NCI-H82 treated with DMSO at 0.1 percent for 48 hours (cell line): ENCODE results near the gene NTN1.

ENCODE experiments used
- DNase-seq: peaks from one replicate; lab custom pipeline; 2025; ENCODE audit not compliant: unreplicated experiment; lab: John Stamatoyannopoulos, UW

NTN1 gene

DNA sequence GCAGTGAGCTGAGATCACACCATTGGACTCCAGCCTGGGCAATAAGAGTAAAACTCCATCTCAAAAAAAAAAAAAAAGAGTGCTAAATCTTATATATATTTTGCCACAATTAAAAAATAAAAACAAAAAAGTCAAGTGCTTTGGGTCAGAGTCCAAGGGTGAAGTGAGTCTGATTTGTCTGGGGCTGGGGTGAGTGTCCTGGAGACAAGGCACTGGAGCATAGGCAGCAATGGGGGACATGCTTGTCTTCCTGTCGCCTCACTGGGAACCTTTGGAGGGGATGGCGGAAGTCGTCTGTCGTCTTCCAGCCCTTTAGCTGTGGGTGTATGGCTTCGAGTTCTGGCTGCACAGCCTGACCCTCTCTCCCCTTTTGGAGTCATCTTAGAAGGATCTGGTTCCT lies 167.1 kb downstream of the NTN1 start:
- DNase-seq, result no peak

DNA sequence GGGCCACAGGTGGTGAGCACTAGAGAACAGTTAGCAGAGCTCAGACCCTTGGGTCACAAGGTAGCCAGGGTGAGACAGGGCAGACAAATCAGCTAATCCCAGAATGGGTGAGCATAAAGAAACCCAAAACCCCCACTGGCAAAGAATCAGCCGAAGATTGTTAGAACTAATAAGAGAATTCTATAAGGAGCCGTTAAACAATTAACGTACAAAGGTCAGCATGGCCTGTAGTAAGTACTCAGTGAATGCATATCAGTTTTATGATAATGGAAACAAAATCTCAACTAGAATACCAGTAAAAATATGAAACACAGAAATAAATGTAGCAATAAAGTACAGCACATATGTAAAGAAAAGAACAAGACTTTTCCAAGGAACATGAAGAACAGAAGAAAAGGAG lies 168.6 kb downstream of the NTN1 start:
- no peak for DNase-seq

DNA sequence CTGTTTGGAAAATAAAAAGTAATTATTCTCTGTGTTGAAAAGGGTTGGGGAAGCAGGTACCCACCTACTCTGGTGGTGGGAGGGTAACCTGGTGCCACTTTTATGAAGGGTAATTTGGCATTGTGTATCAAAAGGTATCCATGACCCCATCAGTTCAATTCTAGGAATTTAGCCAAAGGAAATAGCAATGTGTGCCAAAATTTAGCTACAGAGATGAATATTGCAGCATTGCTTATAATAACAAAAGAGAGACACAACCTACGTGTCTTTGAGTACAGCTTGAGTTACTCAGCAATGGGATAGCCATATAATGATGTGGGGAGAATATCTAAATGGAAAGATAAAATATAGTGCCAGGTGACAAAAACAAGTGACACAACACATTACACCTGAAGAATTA lies 170.7 kb downstream of the NTN1 start:
- DNase-seq, result no peak

DNA sequence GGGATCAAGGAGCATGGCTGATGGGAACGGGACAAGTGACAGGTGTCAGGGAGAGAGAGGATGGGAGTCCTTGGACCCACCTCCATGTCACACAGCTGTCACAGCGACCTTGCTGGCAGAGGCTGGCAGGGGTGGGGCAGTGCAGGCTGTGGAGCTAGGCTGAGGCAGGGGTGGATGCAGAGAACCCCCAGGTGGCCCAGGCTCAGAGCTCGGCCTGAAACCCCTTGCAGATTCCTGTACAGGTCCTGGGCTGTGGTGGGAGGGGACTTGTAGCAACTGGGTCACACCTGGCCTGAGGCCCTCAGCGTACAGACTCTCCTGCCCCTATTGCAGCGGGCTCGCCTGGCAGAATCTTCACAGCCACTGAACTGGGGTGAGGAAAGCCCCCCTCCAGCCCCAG lies 174.1 kb downstream of the NTN1 start:
- no peak for DNase-seq

DNA sequence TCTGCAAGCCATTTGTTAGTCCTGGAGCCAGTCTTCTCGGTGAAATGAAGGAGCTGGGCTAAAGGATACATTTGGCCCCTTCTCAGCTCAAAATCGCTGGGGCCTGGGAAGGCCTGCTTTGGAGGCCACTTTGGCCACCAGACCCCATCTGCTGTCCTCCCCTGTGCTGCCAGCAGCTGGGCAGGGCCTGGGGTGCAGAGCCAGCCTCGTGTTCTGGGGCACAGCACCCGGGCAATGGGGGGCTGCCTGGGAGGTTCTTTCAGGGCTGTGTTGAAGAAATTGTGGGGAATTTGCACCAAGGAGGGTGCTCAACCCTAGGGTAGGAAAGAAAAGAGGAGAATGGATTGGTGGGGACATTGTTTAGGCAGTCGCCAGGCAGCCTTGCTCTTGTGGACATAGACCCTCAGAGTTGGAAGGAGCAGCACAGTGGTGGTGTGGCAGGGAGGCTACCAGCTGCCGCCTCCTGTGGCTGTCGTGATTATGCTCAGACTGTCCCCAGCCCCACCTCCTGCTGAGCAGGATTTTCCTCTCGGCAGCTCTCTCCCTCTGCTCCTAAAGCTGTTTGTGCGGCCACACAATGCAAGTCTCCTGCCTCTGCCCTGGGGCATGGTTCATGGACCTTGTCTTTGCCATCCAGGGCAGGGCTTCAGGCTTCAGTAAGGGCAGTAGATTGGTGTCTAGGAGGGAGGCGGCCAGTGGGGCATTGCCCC lies 174.8 kb downstream of the NTN1 start:
- DNase-seq, result peak; percentile 41

DNA sequence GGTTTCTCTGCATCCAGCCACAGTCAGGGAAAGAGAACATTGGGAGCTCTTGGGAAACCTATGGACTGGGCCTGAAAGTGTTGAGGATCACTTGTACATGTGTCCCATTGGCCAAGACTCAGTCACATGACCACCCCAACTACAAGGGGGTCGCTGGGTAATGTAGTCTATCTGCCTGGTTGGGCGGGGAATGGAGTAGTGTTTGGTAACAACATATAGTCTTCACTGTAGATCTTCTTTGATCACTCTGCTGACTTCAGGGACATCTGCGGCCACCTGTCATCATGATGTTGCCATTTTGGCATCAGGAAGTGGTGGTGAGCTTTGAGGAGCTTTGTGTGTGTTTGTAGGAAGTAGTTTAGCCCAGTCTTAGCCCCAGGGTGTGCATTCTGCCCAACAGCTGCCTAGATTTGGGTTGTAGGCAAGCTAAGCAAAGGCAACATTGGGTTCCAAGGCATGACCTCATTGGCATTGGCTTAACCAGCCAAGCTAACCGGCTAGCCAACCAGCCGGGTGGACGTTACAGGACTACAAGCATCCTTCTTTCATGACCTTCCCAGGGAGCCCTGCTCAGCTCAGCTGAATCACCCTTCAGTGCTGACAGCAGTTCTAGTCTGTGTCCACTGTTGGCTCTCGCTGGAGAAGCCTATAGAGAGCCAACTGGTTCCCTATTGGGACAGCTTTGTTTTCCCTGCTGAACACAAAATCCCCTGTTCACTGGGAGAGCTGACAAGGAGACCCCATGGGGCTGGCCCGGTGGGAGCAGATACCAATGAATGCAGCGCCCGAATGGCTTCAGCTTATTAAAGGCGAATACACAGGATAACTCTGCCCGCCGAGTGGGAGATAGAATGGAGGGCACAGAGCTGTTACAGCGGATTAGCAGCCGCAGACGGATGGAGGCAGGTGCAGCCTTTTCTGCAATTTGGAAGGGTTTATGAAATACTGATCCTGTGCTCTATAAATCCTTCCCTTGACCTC lies 178.6 kb downstream of the NTN1 start:
- peak; percentile 63 for DNase-seq

DNA sequence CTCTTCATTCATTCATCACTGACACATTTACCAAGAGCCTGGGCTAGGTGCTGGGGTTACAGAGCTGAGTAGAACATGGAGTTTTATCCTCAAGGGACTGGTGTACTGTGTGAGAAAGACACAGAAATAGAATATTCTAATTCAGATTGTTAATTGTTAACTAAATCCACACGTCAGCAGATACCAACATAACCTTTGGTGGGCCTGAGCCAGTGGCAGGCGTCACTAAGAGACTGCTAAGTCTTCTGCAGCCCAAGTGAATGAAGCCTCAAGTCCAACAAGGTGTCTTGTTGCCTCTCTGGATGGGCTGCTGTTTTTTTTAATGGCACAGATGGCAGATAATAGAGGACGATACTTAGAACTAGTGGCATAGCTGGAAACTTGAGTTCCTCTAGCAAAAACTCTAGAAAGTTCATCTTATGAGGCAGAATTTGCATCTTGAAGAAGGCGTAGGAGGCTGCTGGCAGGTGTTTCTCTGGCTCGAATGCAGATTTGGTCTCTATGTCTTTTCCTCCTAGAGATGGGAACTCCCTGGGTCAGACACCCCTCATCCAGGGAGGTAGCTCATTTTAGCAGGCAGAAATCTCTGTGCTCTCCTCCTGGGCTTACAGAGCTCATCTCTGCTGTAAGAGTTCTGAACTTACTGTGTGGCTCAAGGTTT lies 179.5 kb downstream of the NTN1 start:
- DNase-seq, result no peak

DNA sequence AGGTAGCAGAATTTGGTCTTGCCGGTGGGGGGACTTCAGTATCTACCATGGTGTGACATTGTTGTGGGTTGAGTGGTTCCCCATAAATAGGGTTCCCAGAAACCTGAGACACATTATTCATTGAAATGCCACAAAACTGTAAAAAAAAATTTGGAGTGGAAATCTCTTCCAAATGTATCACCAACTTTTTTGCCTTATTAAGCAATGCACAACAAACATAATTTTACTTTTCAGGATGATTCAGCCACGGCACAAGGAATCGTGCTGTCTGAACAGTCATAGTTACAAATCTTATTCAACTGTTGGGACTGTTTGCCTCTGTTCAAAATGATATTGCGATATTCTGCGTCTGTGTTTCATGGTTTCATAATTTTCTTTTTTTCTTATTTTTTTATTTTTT lies 181.2 kb downstream of the NTN1 start:
- DNase-seq, result no peak

DNA sequence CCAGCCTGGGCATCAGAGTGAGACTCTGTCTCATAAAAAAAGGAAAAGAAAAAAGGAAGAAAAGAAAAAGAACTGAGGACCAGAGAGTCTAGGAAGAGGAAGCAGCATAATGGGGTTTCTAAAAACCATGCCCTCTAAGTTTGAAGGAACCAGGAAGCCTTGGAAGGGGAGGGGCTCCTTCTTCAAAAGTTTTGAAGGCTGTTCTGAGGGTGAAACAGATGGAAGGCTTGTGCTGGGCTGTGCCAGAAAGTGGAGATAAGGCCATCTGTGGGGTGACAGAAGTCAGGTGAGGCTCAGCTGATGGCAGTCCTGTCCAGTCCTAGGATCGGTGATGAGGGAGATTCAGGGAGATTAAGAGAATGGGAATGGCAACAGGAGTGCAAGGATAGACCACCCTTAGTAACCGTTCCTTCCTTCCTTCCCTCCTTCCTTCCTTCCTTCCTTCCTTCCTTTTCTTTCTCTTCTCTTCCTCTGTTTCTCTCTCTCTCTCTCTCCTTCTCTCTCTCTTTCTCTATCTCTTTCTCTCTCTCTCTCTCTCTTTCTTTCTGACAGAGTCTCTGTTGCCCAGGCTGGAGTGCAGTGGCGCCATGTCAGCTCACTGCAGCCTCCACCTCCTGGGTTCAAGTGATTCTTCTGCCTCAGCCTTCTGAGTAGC lies 182.6 kb downstream of the NTN1 start:
- no peak for DNase-seq

DNA sequence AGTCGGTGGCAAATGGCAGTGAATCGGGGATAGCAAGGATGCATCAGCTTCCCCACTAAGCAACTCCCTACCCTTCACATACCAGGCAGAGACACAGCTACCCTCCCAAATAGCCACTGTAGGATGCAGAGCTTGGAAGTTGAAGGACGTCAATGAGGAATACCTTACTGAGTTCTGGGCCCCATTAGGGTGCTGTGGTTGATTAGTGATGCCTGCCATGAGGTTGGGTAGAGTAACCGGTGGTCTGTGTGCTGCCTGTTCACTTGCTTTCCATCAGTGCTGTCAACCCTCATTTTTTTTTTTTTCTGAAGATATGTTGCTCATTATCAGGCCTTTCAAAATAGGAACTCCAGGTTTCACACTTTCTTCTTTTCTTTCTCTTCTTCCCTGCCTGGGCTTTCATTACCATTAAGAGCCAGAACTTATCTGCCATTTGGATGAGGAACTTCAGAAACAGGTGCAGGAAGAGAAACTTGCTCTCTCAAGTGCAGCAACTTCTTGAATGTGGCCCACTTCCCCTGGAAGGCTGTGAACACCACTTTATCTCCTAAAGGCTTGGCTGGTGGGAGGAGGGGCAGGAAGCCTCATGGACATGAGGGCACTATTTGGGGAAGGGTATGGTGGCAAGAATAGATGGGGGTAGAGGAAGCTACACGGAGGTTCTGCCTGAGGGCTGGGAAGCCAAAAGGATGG lies 183.5 kb downstream of the NTN1 start:
- no peak for DNase-seq

DNA sequence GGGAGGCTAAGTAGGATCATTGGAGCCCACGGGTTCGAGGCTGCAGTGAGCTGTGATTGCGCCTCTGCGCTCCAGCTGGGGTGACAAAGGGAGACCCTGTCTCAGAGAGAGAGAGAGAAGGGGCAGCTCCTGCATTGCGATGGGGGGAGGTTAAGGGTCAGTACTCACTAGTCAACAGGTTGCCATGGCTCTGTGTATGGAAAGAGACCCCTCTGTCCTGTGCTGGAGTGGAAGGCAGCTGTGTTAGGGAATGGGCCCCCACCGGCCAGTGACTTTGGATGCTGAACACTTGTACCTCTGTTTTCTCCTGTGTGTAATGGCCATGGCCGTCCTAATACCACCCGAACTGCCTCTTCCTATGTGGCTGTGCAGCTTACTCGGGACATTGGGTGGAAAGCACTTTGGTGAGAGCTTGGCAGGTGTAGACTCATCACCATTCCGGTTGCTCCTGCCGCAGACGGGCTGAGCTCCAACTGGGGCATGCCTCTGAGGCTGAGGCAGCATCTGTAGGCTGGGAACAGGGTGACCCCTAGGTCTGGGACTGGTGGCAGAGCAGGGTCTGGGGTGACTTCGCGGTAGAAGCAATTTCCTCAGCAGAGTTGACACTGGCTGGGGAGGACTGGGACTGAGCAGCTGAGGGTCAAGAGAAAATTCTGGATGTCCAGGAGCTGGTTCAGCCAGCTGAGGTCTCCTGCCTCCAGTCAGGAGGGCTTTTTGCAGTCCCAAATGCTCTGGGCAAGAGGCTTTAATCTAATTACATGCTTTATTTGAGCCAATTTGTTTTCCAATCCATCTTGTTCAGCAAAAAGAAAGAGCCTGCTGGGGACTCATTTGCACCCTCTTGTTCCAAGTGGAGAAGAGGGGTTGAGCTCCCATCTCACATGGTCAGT lies 184.5 kb downstream of the NTN1 start:
- DNase-seq, result peak; percentile 20

DNA sequence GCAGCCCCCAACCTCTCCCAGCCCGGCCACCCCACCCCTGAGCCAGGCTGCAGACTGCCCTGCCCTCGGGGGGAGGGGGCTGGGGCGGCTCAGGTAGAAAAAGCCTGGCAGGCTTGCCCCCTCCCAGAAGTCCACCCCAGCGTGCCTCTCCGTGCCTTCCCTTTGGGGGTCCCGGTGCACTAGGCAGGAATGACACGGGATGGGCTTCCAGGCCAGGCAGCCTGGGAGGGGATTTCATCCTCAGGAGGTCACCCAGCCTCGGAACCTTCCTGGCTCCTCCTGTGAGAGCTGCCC lies 185.0 kb downstream of the NTN1 start:
- DNase-seq, result no peak

DNA sequence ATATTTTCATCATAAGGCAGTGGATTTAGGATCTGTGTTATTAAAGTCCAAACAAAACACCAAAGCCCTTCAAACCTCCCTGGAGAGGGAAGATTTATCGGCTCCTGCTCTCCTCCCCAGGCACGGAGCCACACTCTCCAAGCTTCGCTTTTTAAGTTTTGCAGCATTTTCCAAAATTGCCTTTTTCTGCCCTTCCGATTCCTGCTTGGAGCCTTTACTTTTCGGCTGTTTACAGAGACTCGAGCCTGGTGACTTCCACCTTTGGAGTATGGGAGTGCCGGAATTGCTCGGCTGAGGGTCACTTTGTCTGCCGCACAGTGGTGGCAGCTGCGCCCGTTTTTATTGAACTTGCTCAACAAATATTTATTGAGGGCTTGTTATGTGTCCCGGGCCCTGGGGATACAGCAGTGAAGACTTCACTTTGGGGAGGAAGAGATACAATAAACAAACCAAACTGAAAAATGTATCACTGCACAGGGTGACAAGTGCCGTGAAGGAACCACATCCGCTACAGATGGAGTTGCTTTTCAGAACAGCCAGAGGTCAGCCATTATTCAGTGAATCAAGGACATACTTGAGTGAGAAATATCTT lies 185.5 kb downstream of the NTN1 start:
- no peak for DNase-seq

DNA sequence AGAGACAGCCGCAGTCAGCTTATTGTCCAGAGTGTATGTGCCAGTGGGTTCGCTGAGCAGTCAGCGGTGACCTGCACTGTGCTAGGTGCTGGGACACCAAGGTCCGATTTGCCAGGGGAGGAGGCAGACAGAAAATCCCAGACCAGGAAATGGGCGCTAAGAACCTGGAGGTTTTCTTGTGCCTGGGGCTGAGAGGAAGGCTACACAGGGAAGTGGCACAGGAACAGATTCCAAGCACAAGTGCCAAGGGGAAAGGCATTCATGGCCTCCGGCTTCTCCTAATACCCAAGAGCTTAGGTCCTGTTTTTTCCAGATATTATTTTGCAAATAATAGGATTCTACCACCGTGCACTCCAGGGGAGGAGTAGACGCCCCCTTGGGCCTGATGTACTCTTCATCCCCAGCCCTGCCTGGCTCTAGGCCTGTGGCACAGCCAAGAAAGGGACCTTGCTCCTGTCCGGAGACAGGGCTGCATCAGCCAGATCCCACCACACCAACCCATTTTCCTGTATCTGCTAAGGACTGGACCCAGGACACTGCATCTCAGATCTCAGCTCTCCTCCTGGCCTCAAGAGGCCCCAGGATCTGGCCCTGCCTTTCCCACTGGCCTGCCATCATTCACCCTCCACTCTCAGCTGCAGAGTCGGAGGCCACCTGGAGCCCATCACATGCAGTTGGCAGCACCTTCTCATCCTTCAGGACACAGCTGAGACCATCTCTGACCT lies 187.2 kb downstream of the NTN1 start:
- no peak for DNase-seq

DNA sequence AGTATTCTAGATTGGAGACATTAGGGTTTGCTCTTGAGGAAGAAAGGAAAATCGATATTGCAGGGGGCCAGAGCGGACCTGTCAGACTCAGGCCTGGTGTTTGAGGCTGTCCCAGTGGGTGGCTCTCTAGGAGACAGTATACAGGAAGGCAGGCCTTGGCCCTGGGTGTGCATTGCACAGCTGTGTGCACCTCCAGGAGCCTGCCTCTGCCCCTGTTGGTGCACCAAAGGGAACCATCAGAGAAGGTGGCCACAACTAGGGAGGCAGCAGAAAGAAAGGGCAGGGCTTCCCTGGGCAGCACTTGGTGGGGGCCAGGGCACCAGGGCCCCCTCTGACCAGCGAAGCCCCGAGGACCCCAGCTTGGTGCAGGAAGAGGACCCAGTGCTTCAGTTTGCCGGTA lies 188.0 kb downstream of the NTN1 start:
- no peak for DNase-seq

DNA sequence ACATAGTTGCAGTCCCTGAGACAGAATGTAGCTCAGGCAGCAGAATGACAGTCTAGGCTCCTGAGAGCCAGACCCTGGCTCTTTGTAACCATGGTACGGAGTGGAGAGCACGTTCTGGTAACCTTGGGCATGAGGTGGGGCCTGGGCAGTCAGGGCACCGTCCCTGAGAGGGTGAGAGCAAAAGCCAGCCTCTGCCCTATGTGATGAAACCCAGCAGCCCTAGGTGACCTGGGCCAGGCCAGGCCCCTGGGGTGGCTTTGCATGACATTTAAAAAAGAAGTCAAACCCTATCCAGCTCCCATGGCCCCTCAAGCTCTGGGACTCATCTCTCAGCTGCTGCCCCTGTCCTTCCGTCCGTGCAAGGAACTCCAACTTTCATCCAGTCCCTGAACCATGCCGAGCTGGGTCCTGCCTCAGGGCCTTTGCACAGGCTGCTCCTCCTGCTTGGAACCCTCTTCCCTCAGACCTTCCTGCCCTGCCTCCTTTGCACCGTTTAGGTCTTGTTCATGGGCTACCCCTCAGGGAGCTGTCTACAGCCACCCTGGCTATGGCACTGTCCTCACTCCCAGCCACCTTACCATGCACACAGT lies 188.6 kb downstream of the NTN1 start:
- DNase-seq, result no peak

DNA sequence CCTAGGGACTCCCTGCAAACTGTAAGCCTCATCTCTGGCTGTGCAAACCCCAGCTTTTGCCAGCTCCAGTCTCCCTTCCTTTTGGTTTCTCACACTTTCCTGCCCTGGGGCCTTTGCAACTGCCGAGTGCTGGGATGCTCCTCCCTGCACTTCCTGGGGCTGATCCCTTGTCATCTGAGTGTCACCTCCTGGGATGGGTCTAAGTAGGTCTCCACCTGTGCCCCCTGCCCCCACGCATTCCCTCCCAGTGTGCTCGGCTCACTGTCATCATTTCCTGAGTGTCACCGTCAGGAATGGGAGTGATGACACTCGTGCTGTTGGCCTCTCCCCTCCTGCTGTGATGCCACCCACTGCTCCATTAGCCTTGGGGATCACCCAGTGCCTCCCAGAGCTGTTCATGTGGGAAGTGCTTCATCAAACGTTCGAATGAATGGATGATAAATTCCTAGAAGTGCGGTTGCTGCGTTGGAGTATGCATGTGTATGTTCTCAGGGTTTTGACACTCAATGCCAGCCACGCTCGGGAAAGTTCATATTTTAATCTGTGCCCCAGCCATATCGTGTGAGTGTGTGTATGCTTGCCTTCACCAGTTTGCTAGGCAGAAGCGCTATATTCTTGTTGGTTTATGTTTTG lies 189.9 kb downstream of the NTN1 start:
- DNase-seq, result no peak
